GM19372 (cell line): ENCODE results near the gene ARPC5L.
"Not testable (repeated sequence)": the region's sequence is repeated elsewhere in the genome, so short reads cannot be mapped to it uniquely, and the experiment has no call there.

ENCODE experiments used
- ATAC-seq: cut with Tn5 transposase; IDR thresholded peaks from one replicate; pipeline ENCODE4 v1.9.1; 2021; ENCODE audit warnings: mild to moderate bottlenecking, low read depth, moderate library complexity; ENCODE audit not compliant: unreplicated experiment

Gene ARPC5L

GRCh38 chr9:124861342-124862229 lies at the start of gene ARPC5L, which contains the start of gene RPL35:
TSS of gene ARPC5L (plus strand) at chr9:124862130. CDS start at chr9:124869291, 7,161 bp downstream.
TSS of gene RPL35 (minus strand) at chr9:124861957. CDS start at chr9:124861912, 45 bp downstream.
- peak; percentile 90 for ATAC-seq

- no peak for ATAC-seq
Observed at GRCh38 chr9:124812441-124812876, 49.5 kb upstream of the ARPC5L start.

- no peak for ATAC-seq
Observed at GRCh38 chr9:124813041-124813440, 48.9 kb upstream of the ARPC5L start.

- ATAC-seq, result no peak
Observed at GRCh38 chr9:124813501-124814163, 48.3 kb upstream of the ARPC5L start.

GRCh38 chr9:124814164-124814535 lies 47.8 kb upstream of the ARPC5L start:
- ATAC-seq, result no peak

- no peak for ATAC-seq
Observed at GRCh38 chr9:124815601-124816000, 46.3 kb upstream of the ARPC5L start.

- ATAC-seq, result no peak
Observed at GRCh38 chr9:124818431-124819281, 43.3 kb upstream of the ARPC5L start.

GRCh38 chr9:124820698-124821623 lies 41.0 kb upstream of the ARPC5L start:
- ATAC-seq, result no peak

- no peak for ATAC-seq
Observed at GRCh38 chr9:124828489-124829333, 33.2 kb upstream of the ARPC5L start.

- no peak for ATAC-seq
Observed at GRCh38 chr9:124829334-124829669, 32.6 kb upstream of the ARPC5L start.

- no peak for ATAC-seq
Observed at GRCh38 chr9:124830593-124830992, 31.3 kb upstream of the ARPC5L start.

GRCh38 chr9:124831642-124832364 lies 30.1 kb upstream of the ARPC5L start:
- ATAC-seq, result no peak

- ATAC-seq, result no peak
Observed at GRCh38 chr9:124834591-124834990, 27.3 kb upstream of the ARPC5L start.

- no peak for ATAC-seq
Observed at GRCh38 chr9:124835026-124835557, 26.8 kb upstream of the ARPC5L start.

GRCh38 chr9:124838132-124838531 lies 23.8 kb upstream of the ARPC5L start:
- not testable (repeated sequence) for ATAC-seq

GRCh38 chr9:124838567-124839275 lies 23.2 kb upstream of the ARPC5L start:
- not testable (repeated sequence) for ATAC-seq

GRCh38 chr9:124839612-124840299 lies 22.2 kb upstream of the ARPC5L start:
- ATAC-seq, result no peak
